HepG2 (cell line): ENCODE data around the gene TRABD. TPM values are rescaled to one million over a fixed set of nuclear protein-coding genes. Genes with fewer than 3 reads are reported as not detected.

Experiments used
- ATAC-seq: fragments of 200-7000 bp; cut with Tn5 transposase; 3 replicates; pipeline ENCODE4 v1.9.1; 2020; ENCODE audit warnings: mild to moderate bottlenecking, moderate library complexity
- BruUV-seq: library from RNA; stranded (reverse); fragments of 400-500 nt; replicated peaks from 2 replicates; lab custom pipeline; 2021; lab: Mats Ljungman, UMichigan
- CTCF ChIA-PET: fragments of 300-600 bp; formaldehyde crosslinking; extraction: SDS; loops from one replicate; lab custom pipeline; 2021; ENCODE audit warnings: low total read pairs, inconsistent platforms, low intra/inter-chr PET ratio; lab: Yijun Ruan, JAX
- POLR2A ChIA-PET: fragments of 350-600 bp; sonication (Branson Sonifier 250); formaldehyde crosslinking; loops from one replicate; lab custom pipeline; 2020; ENCODE audit warnings: antibody characterized with exemption, inconsistent platforms; lab: Yijun Ruan, JAX
- DNase-seq: peaks from one replicate; pipeline ENCODE4 v3.0.0-alpha.2; 2015; ENCODE audit warnings: low spot score
- FAIRE-seq: peaks from 3 replicates; lab custom pipeline; 2011; peaks lifted over from hg19 to GRCh38; lab: Jason Lieb, UNC
- H2AFZ ChIP-seq: one replicate; pipeline ENCODE4 v1.6.1; 2011; ENCODE audit warnings: low read length, inconsistent platforms
- H3K27ac ChIP-seq: fragments of 300-600 bp; 3 replicates; pipeline ENCODE4 v1.8.0; 2011; ENCODE audit warnings: mixed run types, mild to moderate bottlenecking, mixed read lengths, low read length, inconsistent platforms; ENCODE audit not compliant: insufficient read depth; ENCODE audit errors: extremely low read length
- H3K27me3 ChIP-seq, 2 experiments: fragments of 200-600 bp in 1 of 2; 2 replicates in 1 of 2; 3 replicates in 1 of 2; pipeline versions ENCODE4 v1.6.0 to v1.8.0; 2011; ENCODE audit warnings: low read length in 2 of 2, mild to moderate bottlenecking in 2 of 2, moderate library complexity in 2 of 2, inconsistent platforms in 1 of 2; ENCODE audit not compliant: insufficient read depth in 2 of 2, control insufficient read depth in 1 of 2
- H3K36me3 ChIP-seq, 2 experiments: fragments of 200-600 bp in 1 of 2; replicated peaks in 1 of 2; 2 replicates in 1 of 2; 3 replicates in 1 of 2; pipeline versions ENCODE4 v1.5.1 to v1.8.0; 2011; ENCODE audit warnings: low read length in 2 of 2, inconsistent platforms in 1 of 2; ENCODE audit not compliant: insufficient read depth in 2 of 2, control insufficient read depth in 1 of 2
- H3K4me1 ChIP-seq: 2 replicates; pipeline ENCODE4 v1.5.1; 2012; ENCODE audit warnings: low read length, inconsistent platforms; ENCODE audit not compliant: insufficient read depth
- H3K4me2 ChIP-seq: 2 replicates; pipeline ENCODE4 v1.6.0; 2011; ENCODE audit warnings: low read depth, low read length, inconsistent platforms
- H3K4me3 ChIP-seq, 3 experiments: fragments of 200-600 bp in 1 of 3; sonication (generic), shearing (Covaris generic) in 1 of 3; replicated peaks in 1 of 3; 2 replicates each; pipeline ENCODE4 v1.5.1; 2011 to 2016; ENCODE audit warnings: low read length in 3 of 3, inconsistent platforms in 2 of 3, low read depth in 2 of 3, mild to moderate bottlenecking in 2 of 3, control low read depth in 1 of 3, mixed read lengths in 1 of 3; ENCODE audit not compliant: insufficient read depth in 1 of 3
- H3K79me2 ChIP-seq: one replicate; pipeline ENCODE4 v1.6.1; 2011; ENCODE audit warnings: low read length, inconsistent platforms; ENCODE audit not compliant: insufficient read depth
- H3K9ac ChIP-seq: 2 replicates; pipeline ENCODE4 v1.6.0; 2011; ENCODE audit warnings: mild to moderate bottlenecking, low read depth, low read length, inconsistent platforms; ENCODE audit not compliant: insufficient read depth
- H3K9me3 ChIP-seq: 2 replicates; pipeline ENCODE4 v1.5.1; 2012; ENCODE audit warnings: mild to moderate bottlenecking, low read length
- H4K20me1 ChIP-seq: 2 replicates; pipeline ENCODE4 v1.6.0; 2011; ENCODE audit warnings: inconsistent platforms, mild to moderate bottlenecking, low read length, moderate library complexity; ENCODE audit not compliant: insufficient read depth
- CAMTA2 ChIP-seq: sonication (generic); formaldehyde crosslinking; IDR thresholded peaks from 2 replicates; pipeline ENCODE4 v1.4.0; 2020; ENCODE audit warnings: mild to moderate bottlenecking, missing genetic modification reagents, borderline replicate concordance
- ELF3 ChIP-seq: IDR thresholded peaks from 2 replicates; pipeline ENCODE4 v1.6.1; 2016; ENCODE audit warnings: missing genetic modification reagents, missing compliant biosample characterization
- GTF2F1 ChIP-seq: fragments of 150-350 bp; IDR thresholded peaks from 2 replicates; pipeline ENCODE4 v1.6.1; 2014; ENCODE audit warnings: low read length
- KLF13 ChIP-seq: sonication (generic); formaldehyde crosslinking; IDR thresholded peaks from 2 replicates; pipeline ENCODE4 v1.4.0; 2020; ENCODE audit warnings: mild to moderate bottlenecking, missing genetic modification reagents
- ZMYM2 ChIP-seq: sonication (generic); formaldehyde crosslinking; IDR thresholded peaks from 2 replicates; pipeline ENCODE4 v1.8.0; 2022; ENCODE audit warnings: mild to moderate bottlenecking, missing genetic modification reagents
- ZNF703 ChIP-seq: sonication (generic); formaldehyde crosslinking; IDR thresholded peaks from 2 replicates; pipeline ENCODE4 v1.5.1; 2020; ENCODE audit warnings: missing genetic modification reagents, mild to moderate bottlenecking, moderate library complexity, borderline replicate concordance
- WGBS: methylation state at CpG from one replicate; pipeline ENCODE4 v1.1.6; 2017; ENCODE audit warnings: low lambda C conversion rate; 5-methylcytosine and 5-hydroxymethylcytosine counted together
- in situ Hi-C: cut with HindIII; loops from 2 replicates; pipeline ENCODE4 v1.10.0; 2017; ENCODE audit warnings: low pct_unique_long_range_greater_than_20kb; ENCODE audit not compliant: extremely low pct_ligation_motif_present
- intact Hi-C: fragments of 100-400 bp; cut with micrococcal nuclease; formaldehyde crosslinking; loops from one replicate; pipeline ENCODE4 v1.10.0; 2022; ENCODE audit not compliant: unreplicated experiment
- polyA plus RNA-seq, 8 experiments: library from polyadenylated mRNA; depleted of rRNA in 3 of 8; stranded (reverse) in 7 of 8; unstranded in 1 of 8; fragments of >200 nt; fragmentation: Illumina TruSeq in 4 of 8; extraction: Trizol in 4 of 8; gene quantifications; 2 replicates each; pipeline versions ENCODE4 v1.2.1 to v1.2.3, GENCODE V29; 2011 to 2016; ENCODE audit warnings: low read depth in 4 of 8, missing spikeins in 1 of 8, mixed read lengths in 1 of 8; ENCODE audit not compliant: insufficient read depth in 1 of 8
- total RNA-seq, 5 experiments: library from RNA; depleted of rRNA; stranded (reverse); fragments of >200 nt; fragmentation: Illumina TruSeq; extraction: Trizol; gene quantifications; 2 replicates each; pipeline ENCODE4 v1.2.3, GENCODE V29; 2016; ENCODE audit warnings: low read depth in 1 of 5
- TF ChIP-seq, protein P1 (sequence below): sonication (generic); formaldehyde crosslinking; IDR thresholded peaks from 2 replicates; pipeline ENCODE4 v1.4.0; 2020; ENCODE audit warnings: missing genetic modification reagents

TRABD gene
- total and polyA plus RNA-seq, 2 of the 13 experiments (the other 11 are each of a cell fraction or from before 2014, with no cell fraction given) = 21.5 to 28.9 TPM

GRCh38 chr22:50189184-50189848 is 3.6 kb downstream of the TRABD start:
- POLR2A ChIA-PET = no interaction called here
- no peak overlapping the region for H3K4me3 ChIP-seq

GRCh38 chr22:50189849-50190181 is 4.1 kb downstream of the TRABD start:
- Histone ChIP-seq H2AFZ (no peak overlapping the region), H3K4me3 (no peak overlapping the region), H3K36me3 (peaks cover 12 to 22% of the 10 kb centered on the region in 2 experiments; a peak in 4 of 5 replicates), H4K20me1 (peaks cover 2% of the 10 kb centered on the region; the same call in 1 of the 2 replicates), H3K79me2 (peaks cover 18% of the 10 kb centered on the region), H3K27ac (no peak overlapping the region), H3K27me3 (no peaks in the 10 kb centered on the region), H3K4me2 (no peak overlapping the region), H3K9ac (no peak overlapping the region), H3K4me1 (peaks cover 16% of the 10 kb centered on the region), H3K9me3 (no peaks in the 10 kb centered on the region)
- CTCF ChIA-PET = no interaction called here
- intact Hi-C loops = no loop called here
- 91% methylated on average over 4 of the region's 4 CpGs for WGBS
- no peak for TF ChIP-seq KLF13 (CRISPR knock-in tag)
- TF ChIP-seq ELF3 (CRISPR knock-in tag) = no peak
- TF ChIP-seq ZMYM2 (CRISPR knock-in tag) = no peak
- TF ChIP-seq ZNF703 (CRISPR knock-in tag) = no peak
- no peak for TF ChIP-seq GTF2F1
- BruUV-seq = no TSS peak
- in situ Hi-C loops = no loop called here
- POLR2A ChIA-PET = no interaction called here
- DNase-seq (no peak), FAIRE-seq (no peak), ATAC-seq (no peak)

More at GRCh38 chr22:50189184-50189848, 3.6 kb downstream of the TRABD start:
- H3K27ac ChIP-seq = no peak overlapping the region
- H3K36me3 ChIP-seq = peaks cover 8 to 17% of the 10 kb centered on the region in 2 experiments; a peak in 4 of 5 replicates
- H3K79me2 ChIP-seq = peaks cover 18% of the 10 kb centered on the region
- no peaks in the 10 kb centered on the region for H3K9me3 ChIP-seq
- no peak for ATAC-seq
- TF ChIP-seq CAMTA2 = no peak
- TF ChIP-seq, protein P1, sequence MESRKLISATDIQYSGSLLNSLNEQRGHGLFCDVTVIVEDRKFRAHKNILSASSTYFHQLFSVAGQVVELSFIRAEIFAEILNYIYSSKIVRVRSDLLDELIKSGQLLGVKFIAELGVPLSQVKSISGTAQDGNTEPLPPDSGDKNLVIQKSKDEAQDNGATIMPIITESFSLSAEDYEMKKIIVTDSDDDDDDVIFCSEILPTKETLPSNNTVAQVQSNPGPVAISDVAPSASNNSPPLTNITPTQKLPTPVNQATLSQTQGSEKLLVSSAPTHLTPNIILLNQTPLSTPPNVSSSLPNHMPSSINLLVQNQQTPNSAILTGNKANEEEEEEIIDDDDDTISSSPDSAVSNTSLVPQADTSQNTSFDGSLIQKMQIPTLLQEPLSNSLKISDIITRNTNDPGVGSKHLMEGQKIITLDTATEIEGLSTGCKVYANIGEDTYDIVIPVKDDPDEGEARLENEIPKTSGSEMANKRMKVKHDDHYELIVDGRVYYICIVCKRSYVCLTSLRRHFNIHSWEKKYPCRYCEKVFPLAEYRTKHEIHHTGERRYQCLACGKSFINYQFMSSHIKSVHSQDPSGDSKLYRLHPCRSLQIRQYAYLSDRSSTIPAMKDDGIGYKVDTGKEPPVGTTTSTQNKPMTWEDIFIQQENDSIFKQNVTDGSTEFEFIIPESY (CRISPR knock-in tag) = peak; percentile 81
- no peak overlapping the region for H3K9ac ChIP-seq
- no peak overlapping the region for H3K4me2 ChIP-seq
- no peak for FAIRE-seq
- in situ Hi-C loops = no loop called here
- CTCF ChIA-PET = no interaction called here
- no peak for DNase-seq
- H2AFZ ChIP-seq = no peak overlapping the region
- intact Hi-C loops = no loop called here
- peaks cover 21% of the 10 kb centered on the region for H3K4me1 ChIP-seq
- WGBS = 95% methylated on average over 13 of the region's 20 CpGs
- peaks cover 2% of the 10 kb centered on the region; the same call in 1 of the 2 replicates for H4K20me1 ChIP-seq
- H3K27me3 ChIP-seq = no peaks in the 10 kb centered on the region
- no TSS peak for BruUV-seq
